NK-92 (cell line): Measurements from ENCODE around the gene ERMARD.

Experiments used
- DNase-seq: peaks from one replicate; lab custom pipeline; 2025; ENCODE audit not compliant: unreplicated experiment; lab: John Stamatoyannopoulos, UW

Gene ERMARD

GRCh38 chr6:169783401-169783800, 32.0 kb downstream of the ERMARD start:
- DNase-seq, result no peak

DNA sequence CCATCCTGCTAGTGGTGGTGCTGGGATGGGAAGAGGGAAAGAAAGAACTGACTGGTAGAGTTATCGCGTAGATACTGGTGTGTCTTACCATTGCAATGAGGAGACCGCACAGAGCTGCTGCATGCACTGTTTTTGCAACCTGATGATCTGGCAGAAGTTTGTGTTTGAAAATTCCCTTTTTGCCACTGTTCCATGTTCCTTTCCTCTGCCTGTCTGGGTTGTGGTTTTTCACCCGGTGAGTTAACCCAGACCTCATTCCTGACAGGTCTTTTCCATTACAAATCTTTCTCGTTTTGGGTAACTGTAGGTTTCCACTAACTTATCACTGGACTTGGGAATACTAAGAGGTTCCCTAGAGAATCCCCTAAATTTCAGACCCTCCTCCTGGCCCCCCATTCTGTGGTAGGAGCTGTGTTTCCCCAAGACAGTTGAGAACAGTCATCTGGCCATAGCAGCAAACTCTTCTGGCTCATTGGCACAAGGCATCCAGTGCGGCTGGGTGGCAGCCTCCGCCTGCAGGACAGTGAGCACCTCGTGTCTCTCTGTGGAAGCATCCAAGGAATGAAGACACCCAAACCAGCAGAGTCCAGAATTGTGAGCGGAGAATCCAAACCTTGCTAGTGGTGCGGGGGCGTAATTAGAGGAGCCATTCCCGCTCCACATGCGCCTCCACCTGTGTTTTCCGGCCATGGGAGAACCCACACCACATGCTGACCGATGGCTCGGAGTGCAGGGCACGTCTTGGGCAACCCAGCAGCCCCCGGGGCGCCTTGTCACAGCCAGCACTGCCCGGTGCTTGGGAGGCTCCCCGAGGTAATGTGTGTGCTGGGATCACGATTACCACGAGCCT, 32.8 kb downstream of the ERMARD start:
- no peak for DNase-seq

GRCh38 chr6:169784821-169785340, 33.5 kb downstream of the ERMARD start:
- DNase-seq, result no peak

- DNase-seq, result no peak
Measured at GRCh38 chr6:169785566-169785965, 34.1 kb downstream of the ERMARD start.

GRCh38 chr6:169786349-169786748, 34.9 kb downstream of the ERMARD start:
- DNase-seq, result no peak

- DNase-seq, result no peak
Measured at GRCh38 chr6:169787797-169788196, 36.4 kb downstream of the ERMARD start.

- DNase-seq, result no peak
Measured at GRCh38 chr6:169788809-169789145, 37.4 kb downstream of the ERMARD start.

GRCh38 chr6:169789146-169789943, 37.9 kb downstream of the ERMARD start:
- DNase-seq, result no peak

DNA sequence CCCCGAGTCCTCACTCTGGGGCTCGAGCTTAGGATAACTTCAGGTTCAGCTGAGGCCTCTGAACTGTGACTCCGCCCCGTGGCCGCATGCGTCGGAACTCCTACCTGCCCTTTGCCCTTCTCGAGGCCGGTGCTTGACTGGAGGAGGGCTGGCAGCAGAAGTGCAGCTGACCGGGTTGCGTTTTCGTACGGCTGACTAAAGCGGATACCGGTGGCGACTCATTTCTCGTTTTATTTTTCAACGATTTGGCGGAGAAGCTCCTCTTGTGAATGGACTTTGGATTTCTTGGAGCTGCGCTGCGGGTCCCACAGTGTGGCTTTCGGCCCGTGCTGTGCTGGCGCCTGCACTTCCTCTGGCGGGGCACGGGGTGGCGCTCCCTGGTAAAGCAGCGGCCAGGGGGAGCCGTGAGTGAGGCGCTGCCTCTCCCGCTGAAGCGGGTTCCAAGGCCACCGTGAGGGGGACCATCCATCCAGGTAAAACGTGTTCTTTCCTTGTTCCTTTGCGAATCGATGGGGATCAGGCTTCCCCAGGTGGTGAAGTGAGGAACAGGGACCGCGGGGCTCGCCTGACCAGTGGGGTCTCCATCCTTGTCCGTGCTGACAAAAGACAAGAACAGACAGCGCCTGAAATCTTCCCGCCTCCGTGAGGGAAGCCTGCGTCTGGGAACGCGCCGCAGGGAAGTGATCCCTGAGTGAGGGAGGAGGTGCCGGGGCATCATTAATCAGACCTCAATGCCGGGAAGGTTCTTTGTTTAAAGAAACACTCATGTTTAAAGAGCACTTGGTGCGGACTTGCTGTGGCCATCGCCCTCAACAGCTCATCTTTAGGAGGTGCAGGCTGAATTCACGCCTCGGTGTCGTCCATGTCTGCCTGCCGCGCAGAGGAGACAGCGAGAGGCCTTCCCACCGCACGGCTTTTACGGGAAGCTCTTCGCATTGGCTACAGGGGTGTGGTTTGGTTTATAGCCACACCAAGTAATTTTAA, 38.8 kb downstream of the ERMARD start:
- no peak for DNase-seq

DNA sequence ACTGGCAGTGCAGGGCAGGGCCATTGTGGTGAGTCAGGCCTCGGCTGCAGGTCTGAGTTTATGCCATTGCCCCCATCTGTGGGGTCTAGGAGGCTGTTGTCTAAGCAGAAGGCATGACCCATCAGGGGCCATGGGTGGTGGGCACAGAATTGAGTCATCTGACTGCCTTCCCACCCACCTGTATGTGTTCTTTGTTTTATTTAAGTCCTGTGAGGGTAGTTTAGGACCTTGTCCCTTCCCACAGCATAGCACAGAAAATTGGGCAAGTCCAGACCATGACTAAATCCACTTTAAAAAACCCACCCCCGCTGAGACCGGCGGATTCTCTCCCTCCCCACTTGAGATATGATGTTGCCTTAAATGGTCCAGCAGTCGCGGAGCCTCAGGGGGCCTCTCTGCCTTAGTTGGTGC, 40.3 kb downstream of the ERMARD start:
- DNase-seq, result no peak

DNA sequence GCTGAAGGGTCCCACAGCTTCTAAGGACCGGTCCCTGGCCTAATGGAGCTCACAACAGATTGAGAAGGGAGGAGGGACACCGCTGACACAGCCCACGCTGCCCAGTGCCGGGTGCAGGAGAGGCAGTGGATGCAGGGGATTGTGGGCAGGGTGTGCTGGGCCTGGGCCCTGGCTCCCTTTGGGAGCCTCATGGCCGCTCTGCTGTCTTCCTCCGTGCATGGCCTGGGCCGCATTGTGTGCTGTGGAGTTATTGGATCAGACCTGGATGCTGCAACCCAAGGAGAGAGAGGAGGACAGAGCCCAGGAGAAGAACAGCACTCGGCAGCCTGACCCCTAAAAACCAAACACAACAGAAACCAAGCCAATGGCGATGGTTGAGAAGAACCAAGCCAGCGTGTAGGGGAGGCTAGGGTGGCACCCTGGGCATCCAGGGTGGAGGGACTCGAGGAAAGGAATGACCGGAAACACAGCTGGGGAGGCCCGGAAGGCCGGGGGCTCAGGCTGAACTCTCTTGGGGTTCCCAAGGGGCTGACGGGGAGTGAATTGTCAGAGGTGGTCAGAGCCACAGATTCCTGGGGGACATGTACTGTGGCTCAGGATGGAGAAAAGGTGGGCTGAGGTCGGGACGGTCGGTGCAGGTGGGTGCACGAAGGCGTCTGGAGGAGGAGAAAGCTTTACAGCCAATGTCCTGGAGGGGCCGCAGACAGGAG, 41.0 kb downstream of the ERMARD start:
- no peak for DNase-seq

DNA sequence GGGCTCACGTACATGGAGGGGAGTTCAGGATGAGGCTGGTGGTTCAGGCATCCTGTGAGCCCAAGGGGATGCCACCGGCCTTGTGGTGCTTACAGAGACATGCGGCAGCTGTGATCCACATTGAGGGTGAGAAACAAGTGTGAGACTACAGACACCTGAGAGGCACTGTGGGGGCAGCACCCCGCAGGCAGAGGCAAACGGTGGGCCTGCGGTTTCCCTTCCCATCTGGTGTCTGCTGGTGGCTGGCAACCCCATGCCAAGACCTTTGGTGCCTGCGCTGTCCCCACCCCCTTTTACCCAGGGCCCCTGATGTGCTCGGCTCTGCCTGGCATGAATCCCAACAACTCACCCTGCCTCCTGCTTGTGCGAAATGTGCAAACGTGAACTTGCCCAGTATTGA, 42.0 kb downstream of the ERMARD start:
- DNase-seq, result no peak

DNA sequence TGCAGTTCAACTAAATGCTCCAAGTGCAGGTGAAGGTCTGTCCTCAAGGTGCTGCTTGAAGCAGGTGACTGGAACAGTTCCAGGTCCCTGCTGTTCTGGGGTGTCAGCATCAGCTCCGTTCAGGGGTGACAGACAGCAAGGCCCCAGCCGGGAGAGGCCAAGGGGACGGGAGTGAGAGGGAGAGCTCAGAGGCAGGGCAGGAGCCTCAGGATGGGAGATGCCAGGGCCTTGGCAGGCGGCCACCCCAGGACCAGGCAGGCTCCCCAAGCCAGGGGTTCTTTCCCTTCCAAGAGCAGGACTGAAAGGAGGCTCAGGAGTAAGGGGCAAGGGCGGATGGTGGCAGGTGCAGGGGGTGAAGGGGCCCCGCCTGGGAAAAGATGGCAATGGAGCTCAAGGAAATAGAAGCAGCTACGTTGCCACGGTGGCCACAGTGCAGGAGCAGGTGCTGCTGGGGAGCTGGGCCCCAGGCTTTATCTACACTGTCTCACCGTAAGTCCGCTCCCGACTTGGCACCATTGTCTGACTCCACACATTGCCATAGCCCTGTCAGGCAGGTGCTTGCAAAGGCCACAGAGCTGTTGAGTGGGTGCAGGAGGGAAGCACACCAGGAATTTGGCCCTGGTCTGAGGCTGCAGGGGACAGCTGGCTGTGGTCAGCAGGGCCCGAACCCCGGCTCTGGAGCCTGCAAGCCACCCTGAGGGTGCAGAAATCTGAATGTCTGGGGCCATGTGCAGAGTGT, 43.1 kb downstream of the ERMARD start:
- DNase-seq, result no peak

- DNase-seq, result no peak
Measured at GRCh38 chr6:169795196-169795595, 43.8 kb downstream of the ERMARD start.

DNA sequence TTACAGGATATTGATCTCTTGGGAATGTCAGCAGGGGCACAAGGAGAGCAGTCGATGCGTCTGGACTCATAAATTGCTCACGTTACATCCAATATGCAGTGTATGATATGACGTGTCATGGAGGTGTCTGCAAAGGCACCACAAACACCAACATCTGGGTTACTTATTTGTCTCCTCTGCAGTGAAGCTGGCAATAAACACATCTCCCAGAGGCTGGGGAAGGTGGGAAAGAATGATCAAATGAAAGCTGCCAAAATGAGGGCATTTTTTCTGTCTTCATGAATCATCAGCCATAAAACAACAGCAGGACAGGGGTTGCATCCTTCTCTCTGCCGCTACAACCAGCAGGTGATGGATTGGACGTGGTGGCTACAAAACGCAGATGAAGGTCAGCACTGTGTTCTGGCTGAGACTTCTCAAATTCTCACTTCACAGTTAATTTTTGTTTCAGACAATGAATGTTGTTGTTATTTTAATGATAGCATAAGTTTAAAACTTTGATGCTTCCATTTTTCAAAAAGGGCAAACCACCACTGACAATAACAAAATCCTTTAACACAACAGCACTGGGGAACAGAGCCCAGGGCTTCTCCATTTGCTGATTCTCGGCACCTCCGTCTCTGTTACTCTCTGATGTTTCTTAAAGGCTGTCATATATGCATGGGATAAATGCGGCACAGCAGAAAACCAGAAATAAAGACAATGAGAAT, 47.5 kb downstream of the ERMARD start:
- no peak for DNase-seq

DNA sequence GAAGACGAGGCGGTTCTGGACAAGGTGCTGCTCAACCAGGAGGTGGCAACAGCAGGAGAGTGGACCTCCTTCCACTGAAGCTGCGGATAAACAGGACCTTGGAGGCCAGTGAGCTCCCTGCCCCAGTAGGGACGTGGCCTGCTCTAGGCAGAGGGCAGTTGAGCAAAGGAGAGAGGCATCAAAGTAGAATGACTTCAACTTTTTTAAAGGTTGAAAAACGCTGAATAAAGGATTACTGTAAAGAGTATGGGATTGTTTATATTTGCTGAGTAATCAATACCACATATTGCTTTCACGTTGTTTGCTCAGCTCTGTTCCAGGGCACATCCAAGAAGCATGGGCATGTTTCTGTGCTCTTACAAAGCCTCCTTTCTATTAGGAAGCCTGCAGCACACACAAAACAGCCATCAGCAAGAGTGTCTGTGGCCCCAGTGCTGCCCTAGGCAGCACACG, 48.1 kb downstream of the ERMARD start:
- no peak for DNase-seq

DNA sequence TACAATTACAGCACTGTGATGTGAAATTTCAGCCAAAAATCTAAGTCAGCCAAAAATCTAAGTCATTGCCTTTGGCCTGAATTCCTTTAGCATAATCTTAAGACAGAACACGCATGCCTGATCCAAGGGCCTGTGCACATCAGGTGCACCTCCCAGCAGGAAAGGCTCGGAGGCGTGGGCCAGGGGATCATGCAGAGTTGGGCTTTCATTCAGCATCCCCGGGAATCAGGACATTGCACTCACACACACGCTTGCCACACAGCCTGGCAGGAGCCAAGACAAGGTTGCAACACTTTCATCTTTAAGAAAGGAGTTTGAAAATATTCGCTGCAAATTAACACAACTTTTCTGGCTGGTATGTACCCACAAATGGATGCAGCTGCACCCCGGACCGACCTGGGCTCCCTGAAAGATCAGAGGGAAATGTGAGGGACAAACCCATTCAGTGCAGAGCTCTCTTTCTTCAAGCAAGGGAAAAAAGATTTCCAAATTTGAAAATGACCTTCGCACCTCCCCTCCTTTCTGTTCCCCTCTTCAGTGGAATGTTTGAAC, 48.8 kb downstream of the ERMARD start:
- no peak for DNase-seq

DNA sequence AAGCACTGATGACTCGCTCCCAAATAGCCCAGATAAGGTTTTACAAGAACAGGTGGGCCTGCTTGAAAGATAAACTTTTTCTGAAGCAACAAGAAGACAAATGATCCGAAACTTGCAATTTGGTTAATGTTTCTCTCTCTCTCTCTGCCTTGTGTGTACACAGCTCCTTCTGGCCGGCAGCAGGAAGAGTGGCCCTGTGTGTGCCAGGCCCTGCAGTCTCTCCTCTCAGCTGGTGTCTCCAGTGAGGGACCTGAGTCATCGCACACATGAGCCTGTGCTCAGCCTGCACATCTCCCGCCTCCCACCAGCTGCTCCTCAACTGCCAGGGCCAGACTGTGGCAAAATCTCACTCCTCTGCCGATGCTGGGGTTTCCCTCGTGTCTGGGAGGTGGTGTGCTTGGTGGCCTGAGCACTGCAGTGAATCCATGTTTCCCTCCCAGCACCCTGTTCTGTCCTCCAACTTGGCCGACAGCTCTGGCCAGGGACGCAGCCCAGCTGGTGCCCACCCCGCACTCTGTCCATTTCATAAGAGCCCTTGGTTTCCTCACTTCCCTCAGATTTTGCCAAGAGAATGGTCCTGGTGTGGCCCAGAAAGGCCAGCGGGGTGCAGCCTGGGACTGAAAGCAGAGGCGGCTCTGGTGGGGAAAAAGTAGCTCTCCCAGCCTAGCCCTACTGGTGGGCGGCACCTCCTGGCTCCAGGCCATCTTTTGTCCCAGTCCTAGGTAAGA, 49.4 kb downstream of the ERMARD start:
- DNase-seq, result no peak
